Renal cortex interstitium (tissue), 11 donors: ENCODE measurements around the gene PHYKPL. TPM values are rescaled to one million over a fixed set of nuclear protein-coding genes. Genes with fewer than 3 reads are reported as not detected.
"Not testable (repeated sequence)": the region's sequence is repeated elsewhere in the genome, so short reads cannot be mapped to it uniquely, and the experiment has no call there.

ENCODE experiments used
- DNase-seq, 11 donors: peaks; one replicate each; pipeline ENCODE4 v3.0.0-alpha.2; 2013; ENCODE audit warnings: low read depth in 9 of 11, low spot score in 4 of 11; ENCODE audit errors: extremely low read depth in 1 of 11
- polyA plus RNA-seq, 3 donors: library from polyadenylated mRNA; unstranded; fragments of 120-200 nt; gene quantifications; one replicate each; pipeline ENCODE4 v1.2.1, GENCODE V29; 2013; ENCODE audit not compliant: insufficient read length in 3 of 3

The PHYKPL gene
- polyA plus RNA-seq, 3 donors, result 76.9 to 153 (median 77.8) TPM

- DNase-seq, result no peak
These were observed 971 bp downstream of the PHYKPL start for GRCh38 chr5:178231539-178232123.

- DNase-seq, result no peak
These were observed 1.6 kb downstream of the PHYKPL start for GRCh38 chr5:178230879-178231538.

- no peak for DNase-seq
These were observed 2.7 kb downstream of the PHYKPL start for GRCh38 chr5:178229861-178230260.

GRCh38 chr5:178229111-178229510 lies 3.5 kb downstream of the PHYKPL start:
- not testable (repeated sequence) for DNase-seq

- DNase-seq, result no peak
These were observed 4.0 kb downstream of the PHYKPL start for GRCh38 chr5:178228609-178229008.

GRCh38 chr5:178227929-178228328 lies 4.7 kb downstream of the PHYKPL start:
- no peak for DNase-seq

- no peak for DNase-seq
These were observed 5.4 kb downstream of the PHYKPL start for GRCh38 chr5:178227138-178227659.

- DNase-seq, result no peak
These were observed 7.4 kb downstream of the PHYKPL start for GRCh38 chr5:178225174-178225573.

GRCh38 chr5:178224403-178224802 lies 8.2 kb downstream of the PHYKPL start:
- DNase-seq, result no peak

GRCh38 chr5:178223828-178224335 lies 8.7 kb downstream of the PHYKPL start:
- peak in 2 of 11 donors; percentile 47 to 49 for DNase-seq

GRCh38 chr5:178223196-178223773 lies 9.3 kb downstream of the PHYKPL start:
- no peak for DNase-seq

GRCh38 chr5:178222292-178222691 lies 10.3 kb downstream of the PHYKPL start:
- no peak for DNase-seq

- no peak for DNase-seq
These were observed 10.7 kb downstream of the PHYKPL start for GRCh38 chr5:178221853-178222252.

GRCh38 chr5:178221282-178221681 lies 11.3 kb downstream of the PHYKPL start:
- DNase-seq, result no peak

- DNase-seq, result no peak
These were observed 13.8 kb downstream of the PHYKPL start for GRCh38 chr5:178218827-178219226.

- no peak for DNase-seq
These were observed 14.3 kb downstream of the PHYKPL start for GRCh38 chr5:178218237-178218776.

- DNase-seq, result no peak
These were observed 15.8 kb downstream of the PHYKPL start for GRCh38 chr5:178216779-178217178.

- no peak for DNase-seq
These were observed 16.5 kb downstream of the PHYKPL start for GRCh38 chr5:178216088-178216534.

- DNase-seq, result no peak
These were observed 17.2 kb downstream of the PHYKPL start for GRCh38 chr5:178215280-178216002.
